Progenitor cell of endocrine pancreas (in vitro differentiated cells): Measurements from ENCODE around the gene UFSP2. TPM values are rescaled to one million over a fixed set of nuclear protein-coding genes. Genes with fewer than 3 reads are reported as not detected.

ENCODE experiments used
- DNase-seq: peaks from one replicate; pipeline ENCODE4 v3.0.0; 2021; ENCODE audit warnings: low spot score; ENCODE audit not compliant: unreplicated experiment
- H3K27ac Mint-ChIP-seq: 2 replicates; pipeline ENCODE4 v1.8.0; 2021; ENCODE audit warnings: mild to moderate bottlenecking, moderate library complexity, mixed read lengths
- H3K27me3 Mint-ChIP-seq: 2 replicates; pipeline ENCODE4 v1.8.0; 2021; ENCODE audit warnings: mixed read lengths
- H3K36me3 Mint-ChIP-seq: 2 replicates; pipeline ENCODE4 v1.8.0; 2022; ENCODE audit warnings: mixed read lengths; ENCODE audit not compliant: insufficient read depth
- H3K4me1 Mint-ChIP-seq: 2 replicates; pipeline ENCODE4 v1.8.0; 2021; ENCODE audit warnings: low read depth, mixed read lengths
- H3K4me3 Mint-ChIP-seq: 2 replicates; pipeline ENCODE4 v1.8.0; 2021; ENCODE audit warnings: low read depth, mild to moderate bottlenecking, moderate library complexity, mixed read lengths
- H3K9me3 Mint-ChIP-seq: 2 replicates; pipeline ENCODE4 v1.8.0; 2021; ENCODE audit warnings: low read depth, mixed read lengths
- total RNA-seq: library from RNA; stranded (reverse); gene quantifications from 2 replicates; pipeline ENCODE4 v1.2.1, GENCODE V29; 2021
- TF ChIP-seq, protein P1 (sequence below): fragments of 200-600 bp; sonication (generic); IDR thresholded peaks from one replicate; pipeline ENCODE4 v1.5.0; 2021; ENCODE audit warnings: antibody characterized with exemption, mild to moderate bottlenecking; ENCODE audit not compliant: unreplicated experiment

UFSP2 gene
- total RNA-seq, 1 donor from 2014 or later: 32.3 TPM

DNA sequence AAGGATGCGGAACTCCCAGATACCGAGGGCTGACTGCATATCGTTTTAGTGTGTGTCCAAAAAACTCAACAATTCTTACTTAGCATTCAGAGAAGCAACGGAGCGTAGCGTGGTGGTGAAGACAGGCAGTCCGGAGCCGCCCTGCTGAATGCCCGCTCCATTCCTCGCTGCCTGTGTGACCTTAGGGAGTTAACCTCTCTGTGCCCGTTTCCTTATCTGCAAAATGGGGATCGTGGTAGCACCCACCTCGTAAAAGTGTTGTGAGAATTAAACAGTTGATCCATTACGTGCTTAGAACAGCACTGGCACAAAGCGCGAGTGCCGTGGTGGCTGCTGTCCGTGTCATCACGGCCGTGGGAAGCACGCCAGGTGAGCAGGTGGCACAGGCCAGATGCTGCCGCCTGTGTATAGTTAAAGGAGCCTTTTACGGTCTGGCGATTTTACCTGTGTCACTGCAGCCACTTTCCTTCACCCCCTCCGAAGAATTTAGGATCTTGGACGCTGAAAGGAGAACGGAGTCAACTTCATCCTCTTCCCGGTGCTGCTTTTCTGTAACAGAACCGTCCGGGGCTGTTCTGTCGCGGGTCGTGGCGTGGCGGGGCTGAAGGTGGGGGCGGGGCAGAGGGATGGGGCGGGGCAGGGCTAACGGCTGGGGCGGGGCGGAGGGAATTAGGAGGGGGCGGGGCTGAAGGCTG, 44.9 kb upstream of the UFSP2 start:
- H3K9me3 Mint-ChIP-seq: peaks cover 3% of the 10 kb centered on the region
- peak overlapping the region; percentile 94 for H3K27ac Mint-ChIP-seq
- H3K4me3 Mint-ChIP-seq: peak overlapping the region; percentile 83
- peaks cover 53% of the 10 kb centered on the region for H3K27me3 Mint-ChIP-seq
- peak; percentile 34 for DNase-seq
- TF ChIP-seq, protein P1, sequence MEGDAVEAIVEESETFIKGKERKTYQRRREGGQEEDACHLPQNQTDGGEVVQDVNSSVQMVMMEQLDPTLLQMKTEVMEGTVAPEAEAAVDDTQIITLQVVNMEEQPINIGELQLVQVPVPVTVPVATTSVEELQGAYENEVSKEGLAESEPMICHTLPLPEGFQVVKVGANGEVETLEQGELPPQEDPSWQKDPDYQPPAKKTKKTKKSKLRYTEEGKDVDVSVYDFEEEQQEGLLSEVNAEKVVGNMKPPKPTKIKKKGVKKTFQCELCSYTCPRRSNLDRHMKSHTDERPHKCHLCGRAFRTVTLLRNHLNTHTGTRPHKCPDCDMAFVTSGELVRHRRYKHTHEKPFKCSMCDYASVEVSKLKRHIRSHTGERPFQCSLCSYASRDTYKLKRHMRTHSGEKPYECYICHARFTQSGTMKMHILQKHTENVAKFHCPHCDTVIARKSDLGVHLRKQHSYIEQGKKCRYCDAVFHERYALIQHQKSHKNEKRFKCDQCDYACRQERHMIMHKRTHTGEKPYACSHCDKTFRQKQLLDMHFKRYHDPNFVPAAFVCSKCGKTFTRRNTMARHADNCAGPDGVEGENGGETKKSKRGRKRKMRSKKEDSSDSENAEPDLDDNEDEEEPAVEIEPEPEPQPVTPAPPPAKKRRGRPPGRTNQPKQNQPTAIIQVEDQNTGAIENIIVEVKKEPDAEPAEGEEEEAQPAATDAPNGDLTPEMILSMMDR: no peak
- H3K4me1 Mint-ChIP-seq: peaks cover 12% of the 10 kb centered on the region
- no peaks in the 10 kb centered on the region for H3K36me3 Mint-ChIP-seq

DNA sequence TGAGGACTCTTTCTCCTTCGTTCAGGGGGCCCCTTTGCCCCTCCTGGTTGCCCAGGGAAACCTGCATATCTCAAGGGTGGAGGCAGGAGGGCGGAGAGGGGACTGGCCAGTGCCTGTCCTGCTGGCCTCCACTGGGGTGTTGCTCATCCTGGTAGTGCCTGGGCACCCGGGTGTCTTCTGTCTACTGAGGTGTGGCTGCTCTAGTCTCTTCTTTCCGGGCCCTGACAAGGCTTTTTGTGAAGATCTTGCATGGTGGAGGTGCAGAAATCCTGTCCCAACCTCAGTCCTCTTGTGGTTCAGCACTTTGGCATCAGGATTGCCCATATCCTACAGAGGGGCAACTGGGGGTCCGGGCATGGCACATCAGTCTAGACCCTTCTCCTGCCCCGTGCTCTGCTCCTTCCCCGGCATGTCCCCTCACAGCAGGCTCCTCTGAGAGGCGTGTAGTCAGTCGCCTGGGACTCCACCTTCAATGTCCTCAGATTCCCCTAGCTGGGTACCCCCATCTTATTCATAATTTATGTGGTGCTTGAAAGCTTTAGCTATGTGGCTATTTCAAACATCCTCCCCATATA, 43.9 kb upstream of the UFSP2 start:
- TF ChIP-seq, protein P1: no peak
- no peaks in the 10 kb centered on the region for H3K36me3 Mint-ChIP-seq
- H3K4me1 Mint-ChIP-seq: peaks cover 12% of the 10 kb centered on the region
- no peak for DNase-seq
- H3K9me3 Mint-ChIP-seq: peaks cover 3% of the 10 kb centered on the region
- peaks cover 62% of the 10 kb centered on the region for H3K27me3 Mint-ChIP-seq
- H3K27ac Mint-ChIP-seq: no peak overlapping the region
- H3K4me3 Mint-ChIP-seq: no peak overlapping the region

DNA sequence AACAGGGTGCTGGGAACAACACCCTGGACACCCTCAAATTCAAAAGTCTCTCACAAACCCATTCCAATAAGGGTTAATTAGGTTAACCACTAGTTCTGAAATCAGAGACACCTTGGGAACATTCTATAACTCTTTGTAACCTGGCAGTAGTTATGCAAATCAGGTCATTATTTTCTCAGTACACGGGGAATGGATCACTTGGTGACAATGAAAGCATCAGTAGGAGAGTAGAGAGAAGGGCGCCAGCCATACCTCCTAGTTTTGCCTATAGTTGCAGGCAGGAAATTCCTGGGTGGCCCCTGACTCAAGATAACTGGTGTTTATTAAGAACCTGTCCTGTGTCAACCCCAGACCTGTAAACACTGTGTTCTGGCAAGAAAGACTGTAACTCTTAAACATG, 43.2 kb upstream of the UFSP2 start:
- Mint-ChIP-seq H3K27me3 (peaks cover 62% of the 10 kb centered on the region), H3K9me3 (peaks cover 3% of the 10 kb centered on the region), H3K4me3 (no peak overlapping the region), H3K4me1 (peaks cover 12% of the 10 kb centered on the region), H3K36me3 (no peaks in the 10 kb centered on the region), H3K27ac (no peak overlapping the region)
- no peak for DNase-seq
- TF ChIP-seq, protein P1: no peak

DNA sequence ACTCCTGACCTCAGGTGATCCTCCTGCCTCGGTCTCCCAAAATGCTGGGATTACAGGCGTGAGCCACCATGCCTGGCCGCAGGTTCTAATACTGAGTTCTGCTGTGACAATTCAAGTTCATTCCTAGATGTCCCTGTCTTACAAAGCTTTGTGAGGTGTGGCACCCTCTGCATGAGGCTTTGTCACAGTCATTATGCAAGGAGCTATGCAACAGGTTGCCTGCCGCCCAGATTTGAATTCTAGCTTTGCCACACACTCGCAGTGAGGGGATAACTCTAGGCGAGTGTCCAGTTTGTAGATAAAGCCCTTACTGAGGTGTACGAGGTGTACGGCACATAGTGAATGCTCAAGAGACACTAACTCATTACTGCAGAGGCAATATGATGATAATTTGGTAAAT, 42.2 kb upstream of the UFSP2 start:
- Mint-ChIP-seq H3K27ac (no peak overlapping the region), H3K4me3 (no peak overlapping the region), H3K27me3 (peaks cover 56% of the 10 kb centered on the region), H3K9me3 (peaks cover 3% of the 10 kb centered on the region), H3K36me3 (no peaks in the 10 kb centered on the region), H3K4me1 (peaks cover 13% of the 10 kb centered on the region)
- DNase-seq: no peak
- TF ChIP-seq, protein P1: no peak

DNA sequence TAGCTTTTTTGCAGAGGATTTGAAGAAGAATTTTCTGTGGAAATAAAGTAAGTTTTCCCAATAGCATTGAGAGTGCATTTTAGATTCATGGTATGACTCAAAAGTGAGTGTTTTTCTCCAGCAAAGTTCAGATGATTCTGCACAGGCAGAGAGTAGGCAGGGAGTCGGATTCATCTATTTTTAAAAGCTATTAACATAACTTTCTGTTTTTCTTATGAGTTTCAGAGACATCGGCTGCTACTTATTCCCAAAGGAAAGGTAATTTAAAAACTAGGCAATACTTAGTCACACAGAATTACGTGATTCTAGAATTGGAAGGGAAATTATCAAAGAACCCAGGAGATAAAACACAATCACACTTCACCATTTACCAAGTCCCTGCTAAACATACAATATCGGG, 41.3 kb upstream of the UFSP2 start:
- H3K36me3 Mint-ChIP-seq: no peaks in the 10 kb centered on the region
- H3K4me1 Mint-ChIP-seq: peaks cover 13% of the 10 kb centered on the region
- TF ChIP-seq, protein P1: no peak
- H3K27ac Mint-ChIP-seq: no peak overlapping the region
- peaks cover 3% of the 10 kb centered on the region for H3K9me3 Mint-ChIP-seq
- H3K4me3 Mint-ChIP-seq: no peak overlapping the region
- no peak for DNase-seq
- peaks cover 53% of the 10 kb centered on the region for H3K27me3 Mint-ChIP-seq
